GM23338 (cell line): ENCODE data around the gene RNF187. TPM values are rescaled to one million over a fixed set of nuclear protein-coding genes. Genes with fewer than 3 reads are reported as not detected.
A peak's percentile ranks its signal among the peaks of the same experiment; 100 is the strongest.

Experiments used
- ATAC-seq: fragments of 200-7000 bp; cut with Tn5 transposase; 3 replicates; pipeline ENCODE4 v1.9.1; 2020
- DNase-seq: peaks from one replicate; pipeline ENCODE4 v3.0.0-alpha.2; 2015; ENCODE audit warnings: low spot score
- H2AFZ ChIP-seq: fragments of 200-600 bp; sonication (generic); 2 replicates; pipeline ENCODE4 v1.8.0; 2016; ENCODE audit warnings: antibody characterized with exemption, mild to moderate bottlenecking, moderate library complexity
- H3F3A ChIP-seq: fragments of 200-600 bp; sonication (generic); replicated peaks from 2 replicates; pipeline ENCODE4 v1.8.0; 2017; ENCODE audit warnings: antibody characterized with exemption, mixed run types, low read depth
- H3K27ac ChIP-seq: fragments of 200-600 bp; sonication (generic); 2 replicates; pipeline ENCODE4 v1.6.1; 2016; ENCODE audit warnings: low read depth
- H3K27me3 ChIP-seq: fragments of 200-600 bp; sonication (generic); 2 replicates; pipeline ENCODE4 v1.8.0; 2016; ENCODE audit warnings: mild to moderate bottlenecking, mixed run types, moderate library complexity; ENCODE audit not compliant: insufficient read depth
- H3K36me3 ChIP-seq: fragments of 200-600 bp; sonication (generic); 2 replicates; pipeline ENCODE4 v1.8.0; 2016; ENCODE audit warnings: mild to moderate bottlenecking; ENCODE audit not compliant: insufficient read depth
- H3K4me1 ChIP-seq: fragments of 200-600 bp; sonication (generic); 2 replicates; pipeline ENCODE4 v1.8.0; 2016; ENCODE audit warnings: mild to moderate bottlenecking, moderate library complexity; ENCODE audit not compliant: insufficient read depth
- H3K4me2 ChIP-seq: fragments of 200-600 bp; sonication (generic); 2 replicates; pipeline ENCODE4 v1.7.1; 2017; ENCODE audit warnings: mixed run types
- H3K4me3 ChIP-seq: fragments of 200-600 bp; sonication (generic); 2 replicates; pipeline ENCODE4 v1.6.1; 2016; ENCODE audit warnings: mixed run types
- H3K79me2 ChIP-seq: fragments of 200-600 bp; sonication (generic); replicated peaks from 2 replicates; pipeline ENCODE4 v1.8.0; 2017; ENCODE audit warnings: mild to moderate bottlenecking; ENCODE audit not compliant: insufficient read depth
- H3K9me2 ChIP-seq: fragments of 200-600 bp; sonication (generic); 2 replicates; pipeline ENCODE4 v1.8.0; 2017; ENCODE audit not compliant: insufficient read depth
- H4K20me1 ChIP-seq: fragments of 200-600 bp; sonication (generic); replicated peaks from 2 replicates; pipeline ENCODE4 v1.8.0; 2017; ENCODE audit warnings: mild to moderate bottlenecking; ENCODE audit not compliant: insufficient read depth
- H3K27ac Mint-ChIP-seq: 2 replicates; pipeline ENCODE4 v1.8.0; 2020; ENCODE audit warnings: inconsistent platforms, mild to moderate bottlenecking, moderate library complexity, mixed read lengths
- H3K27me3 Mint-ChIP-seq: 3 replicates; pipeline ENCODE4 v1.8.0; 2022; ENCODE audit warnings: low read depth, mild to moderate bottlenecking, moderate library complexity, mixed read lengths, inconsistent platforms; ENCODE audit not compliant: insufficient read depth, poor library complexity
- H3K36me3 Mint-ChIP-seq: 3 replicates; pipeline ENCODE4 v1.8.0; 2021; ENCODE audit warnings: low read depth, mild to moderate bottlenecking, inconsistent platforms, moderate library complexity, mixed read lengths
- H3K4me1 Mint-ChIP-seq: 3 replicates; pipeline ENCODE4 v1.8.0; 2020; ENCODE audit warnings: mild to moderate bottlenecking, inconsistent platforms, mixed read lengths
- H3K4me3 Mint-ChIP-seq: 3 replicates; pipeline ENCODE4 v1.8.0; 2021; ENCODE audit warnings: moderate library complexity, mild to moderate bottlenecking, inconsistent platforms, mixed read lengths
- H3K9me3 Mint-ChIP-seq: 3 replicates; pipeline ENCODE4 v1.8.0; 2020; ENCODE audit warnings: moderate library complexity, mild to moderate bottlenecking, inconsistent platforms, mixed read lengths
- CREB1 ChIP-seq: fragments of 250-450 bp; sonication (Bioruptor Pico); IDR thresholded peaks from 2 replicates; pipeline ENCODE4 v1.5.0; 2020; ENCODE audit warnings: low read depth, mild to moderate bottlenecking, moderate library complexity
- CTCF ChIP-seq, 2 experiments: fragments of 200-600 bp in 1 of 2; sonication (generic) in 1 of 2; conservative IDR thresholded peaks; 2 replicates each; pipeline versions ENCODE4 v1.5.1 to v1.6.1; 2016 to 2017; ENCODE audit warnings: antibody characterized with exemption in 2 of 2, low read depth in 2 of 2, mild to moderate bottlenecking in 2 of 2, moderate library complexity in 1 of 2
- EZH2 ChIP-seq: fragments of 200-600 bp; sonication (generic); IDR thresholded peaks from one replicate; pipeline ENCODE4 v1.8.0; 2017; ENCODE audit warnings: antibody characterized with exemption, mild to moderate bottlenecking, low read depth; ENCODE audit not compliant: unreplicated experiment
- JUNB ChIP-seq: IDR thresholded peaks from one replicate; pipeline ENCODE4 v1.6.1; 2016; ENCODE audit warnings: antibody characterized with exemption; ENCODE audit not compliant: unreplicated experiment
- POLR2AphosphoS5 ChIP-seq: IDR thresholded peaks from 2 replicates; pipeline ENCODE4 v1.6.1; 2016; ENCODE audit warnings: antibody characterized with exemption, low read depth
- STAT1 ChIP-seq: IDR thresholded peaks from one replicate; pipeline ENCODE4 v1.6.1; 2016; ENCODE audit warnings: antibody characterized with exemption; ENCODE audit not compliant: unreplicated experiment
- ZNF114 ChIP-seq: fragments of 250-450 bp; sonication (Bioruptor Pico); IDR thresholded peaks from 2 replicates; pipeline ENCODE4 v1.5.0; 2020; ENCODE audit warnings: mild to moderate bottlenecking, moderate library complexity
- ZNF331 ChIP-seq: fragments of 250-450 bp; sonication (Bioruptor Pico); IDR thresholded peaks from 2 replicates; pipeline ENCODE4 v1.5.0; 2020; ENCODE audit warnings: low read depth, mild to moderate bottlenecking, moderate library complexity
- polyA plus RNA-seq: library from polyadenylated mRNA; unstranded; fragments of >200 nt; fragmentation: Nextera tagmentation; extraction: Ambion mirVana; gene quantifications from 2 replicates; pipeline ENCODE4 v1.2.1, GENCODE V29; 2016
- total RNA-seq: library from RNA; depleted of rRNA; stranded (reverse); fragments of >200 nt; shearing (Covaris generic); gene quantifications from 2 replicates; pipeline ENCODE4 v1.2.3, GENCODE V29; 2014
- TF ChIP-seq, protein P1 (sequence below): IDR thresholded peaks from 2 replicates; pipeline ENCODE4 v1.6.1; 2016; ENCODE audit warnings: antibody characterized with exemption

RNF187 gene
- total and polyA plus RNA-seq, 2 experiments from 2014 or later, result 24.8 to 55.3 TPM

DNA sequence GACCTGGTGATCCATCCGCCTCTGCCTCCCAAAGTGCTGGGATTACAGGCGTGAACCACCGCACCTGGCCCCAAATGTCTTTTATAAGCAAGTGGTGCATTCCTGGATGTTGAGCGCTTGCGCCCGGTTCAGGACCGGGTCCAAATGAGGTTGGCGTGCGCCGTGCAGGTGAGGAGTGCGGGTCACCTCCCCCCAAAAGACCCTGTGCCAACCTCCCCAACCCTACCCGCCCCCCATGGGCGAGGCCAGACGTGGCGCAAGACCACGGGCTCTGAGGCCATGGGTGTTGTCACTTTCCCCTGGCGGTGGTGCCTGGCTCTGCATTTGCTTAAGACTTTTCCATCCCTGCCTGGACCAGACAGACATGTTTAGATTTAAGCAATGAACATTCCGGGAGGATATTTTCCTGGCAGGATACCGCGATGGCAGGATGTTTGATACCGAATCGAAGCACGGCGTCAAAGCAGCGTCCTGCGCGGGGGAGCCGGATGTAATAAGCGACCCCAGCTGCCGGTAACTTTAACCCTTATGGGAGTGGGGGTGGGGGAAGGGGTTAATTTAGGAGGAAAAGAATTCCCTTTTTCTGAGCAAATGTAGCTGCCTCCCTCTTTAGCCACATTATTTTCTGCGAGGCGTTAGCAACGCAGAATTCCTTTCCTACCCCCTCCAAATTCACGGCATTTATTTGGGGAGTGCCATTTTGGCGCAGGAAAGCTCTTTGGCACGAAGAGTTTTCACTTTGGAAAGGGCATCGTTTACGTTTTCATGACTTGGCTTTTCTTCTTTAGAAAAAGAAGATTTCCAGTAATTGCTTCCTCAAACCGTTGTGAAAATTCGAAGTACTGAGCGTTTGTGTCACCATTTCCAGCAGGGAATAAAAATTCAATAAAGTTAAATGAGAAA lies 27.8 kb upstream of the RNF187 start:
- Histone ChIP-seq H3K27ac (no peak overlapping the region), H3K27me3 (peaks cover 50% of the 10 kb centered on the region), H3K36me3 (no peaks in the 10 kb centered on the region), H3K4me2 (peak overlapping the region; percentile 87), H3K4me3 (peak overlapping the region; percentile 61), H4K20me1 (peaks cover 14% of the 10 kb centered on the region), H3K9me2 (no peaks in the 10 kb centered on the region), H2AFZ (peak overlapping the region; percentile 80; the same call in 1 of the 2 replicates), H3K4me1 (peaks cover 14% of the 10 kb centered on the region), H3K79me2 (peaks cover 19% of the 10 kb centered on the region), H3F3A (0 out of 2 replicates have a peak, but pooled peaks cover 7% of the 10 kb centered on the region)
- Mint-ChIP-seq H3K27ac (peak overlapping the region; percentile 30; the same call in 1 of the 2 replicates), H3K27me3 (peaks cover 38% of the 10 kb centered on the region), H3K9me3 (peaks cover 2% of the 10 kb centered on the region; the same call in 1 of the 3 replicates), H3K4me1 (peaks cover 16% of the 10 kb centered on the region), H3K36me3 (peaks cover 3% of the 10 kb centered on the region; the same call in 2 of the 3 replicates), H3K4me3 (peak overlapping the region; percentile 86)
- ATAC-seq, result peak; percentile 32
- DNase-seq, result peak; percentile 93
- TF ChIP-seq CREB1 (CRISPR knock-in tag) (peak; percentile 58; the same call in 1 of the 2 replicates), CTCF (conservative IDR thresholded peaks at IDR 0.05; ENCODE audit: low read depth in 2 of 2) (peak; percentile 59 to 69)
- TF ChIP-seq, protein P1, sequence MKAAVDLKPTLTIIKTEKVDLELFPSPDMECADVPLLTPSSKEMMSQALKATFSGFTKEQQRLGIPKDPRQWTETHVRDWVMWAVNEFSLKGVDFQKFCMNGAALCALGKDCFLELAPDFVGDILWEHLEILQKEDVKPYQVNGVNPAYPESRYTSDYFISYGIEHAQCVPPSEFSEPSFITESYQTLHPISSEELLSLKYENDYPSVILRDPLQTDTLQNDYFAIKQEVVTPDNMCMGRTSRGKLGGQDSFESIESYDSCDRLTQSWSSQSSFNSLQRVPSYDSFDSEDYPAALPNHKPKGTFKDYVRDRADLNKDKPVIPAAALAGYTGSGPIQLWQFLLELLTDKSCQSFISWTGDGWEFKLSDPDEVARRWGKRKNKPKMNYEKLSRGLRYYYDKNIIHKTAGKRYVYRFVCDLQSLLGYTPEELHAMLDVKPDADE, result no peak

DNA sequence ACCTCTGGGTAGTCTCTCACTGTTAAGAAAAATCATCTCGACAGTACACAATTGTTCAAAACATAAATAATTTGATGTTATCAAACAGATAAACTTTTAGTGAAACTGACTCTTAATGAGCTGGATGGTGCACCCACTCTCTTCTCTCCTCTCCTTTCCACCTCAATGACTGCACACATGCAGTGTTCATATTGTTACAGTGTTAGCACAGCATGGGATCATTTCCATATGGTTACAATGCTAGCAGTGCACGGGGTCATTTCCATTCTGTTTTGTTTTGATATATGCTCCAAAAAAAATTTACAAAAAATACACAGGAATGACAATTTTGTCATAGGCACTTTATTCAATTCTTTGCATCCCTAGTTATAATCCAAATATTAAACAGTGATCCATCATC lies 26.4 kb upstream of the RNF187 start:
- Histone ChIP-seq H2AFZ (no peak overlapping the region), H3K4me1 (peaks cover 19% of the 10 kb centered on the region), H3K4me3 (no peak overlapping the region), H3F3A (0 out of 2 replicates have a peak, but pooled peaks cover 7% of the 10 kb centered on the region), H3K79me2 (peaks cover 14% of the 10 kb centered on the region), H3K4me2 (no peak overlapping the region), H3K9me2 (no peaks in the 10 kb centered on the region), H3K36me3 (no peaks in the 10 kb centered on the region), H3K27ac (no peak overlapping the region), H3K27me3 (peaks cover 60% of the 10 kb centered on the region), H4K20me1 (peaks cover 2% of the 10 kb centered on the region)
- ATAC-seq, result no peak
- no peaks in the 10 kb centered on the region; the same call in 2 of the 3 replicates for H3K36me3 Mint-ChIP-seq
- no peak overlapping the region for H3K27ac Mint-ChIP-seq
- peak overlapping the region; percentile 9; the same call in 1 of the 3 replicates for H3K4me3 Mint-ChIP-seq
- H3K4me1 Mint-ChIP-seq, result peaks cover 23% of the 10 kb centered on the region
- H3K27me3 Mint-ChIP-seq, result peaks cover 36% of the 10 kb centered on the region
- H3K9me3 Mint-ChIP-seq, result peaks cover 2% of the 10 kb centered on the region; the same call in 1 of the 3 replicates
- DNase-seq, result no peak
- no peak for TF ChIP-seq EZH2
- no peak for TF ChIP-seq POLR2AphosphoS5
- TF ChIP-seq STAT1, result no peak
- TF ChIP-seq ZNF114, result no peak
- TF ChIP-seq ZNF331, result no peak
- no peak for TF ChIP-seq JUNB
- no peak for TF ChIP-seq CTCF (conservative IDR thresholded peaks at IDR 0.05; ENCODE audit: low read depth in 2 of 2)
- no peak for TF ChIP-seq CREB1 (CRISPR knock-in tag)
